ENCODE measurements around the gene PTPRS.

The PTPRS gene

DNA sequence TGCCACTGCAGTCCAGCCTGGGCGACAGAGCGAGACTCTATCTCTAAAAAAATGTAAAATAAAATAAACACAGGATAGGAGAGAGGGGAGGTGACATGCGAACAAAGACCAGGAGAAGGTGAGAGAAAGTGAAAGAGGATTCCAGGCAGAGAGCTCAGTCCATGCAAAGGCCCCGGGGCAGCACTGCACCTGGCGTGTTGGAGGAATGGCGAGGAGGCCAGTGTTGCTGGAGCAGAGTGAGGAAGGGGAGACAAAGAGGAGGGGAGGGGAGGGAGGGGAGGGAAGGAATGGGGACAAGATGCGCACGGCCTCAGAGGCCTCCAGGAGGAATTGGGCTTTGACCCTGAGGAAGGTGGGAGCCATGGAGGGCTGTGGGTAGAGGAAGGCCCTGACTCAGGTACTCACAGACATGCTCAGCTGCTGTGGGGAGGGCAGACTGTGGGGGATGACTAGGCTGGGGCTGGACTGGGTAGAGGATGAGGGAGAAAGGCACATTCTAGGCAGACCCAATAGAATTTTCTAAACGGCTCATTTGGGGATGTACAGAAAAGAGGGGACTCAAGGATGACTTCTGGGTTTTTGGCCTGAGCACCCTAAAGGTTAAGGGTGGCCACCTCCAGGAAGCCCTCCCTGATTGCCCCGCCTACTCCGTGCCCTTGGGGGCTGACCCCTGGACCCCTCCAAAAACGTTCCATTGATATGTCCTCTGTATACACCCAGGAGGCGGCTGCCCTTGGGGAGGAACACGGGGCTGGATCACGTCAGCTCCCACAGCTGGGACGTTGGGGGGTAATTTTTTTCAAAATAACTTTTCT is 43.9 kb downstream of the PTPRS start:
- Histone ChIP-seq H3K4me3 (replicated peaks; ENCODE audit: insufficient read depth, low read length) (no peak overlapping the region), H3K27ac (replicated peaks) (no peak overlapping the region), H3K27me3 (ENCODE audit: insufficient read depth, poor library complexity, severe bottlenecking) (peaks cover 24% of the 10 kb centered on the region)
- DNase-seq (ENCODE audit: low read depth in 1 of 2, low spot score in 1 of 2) = no peak
- TF ChIP-seq, protein P1, sequence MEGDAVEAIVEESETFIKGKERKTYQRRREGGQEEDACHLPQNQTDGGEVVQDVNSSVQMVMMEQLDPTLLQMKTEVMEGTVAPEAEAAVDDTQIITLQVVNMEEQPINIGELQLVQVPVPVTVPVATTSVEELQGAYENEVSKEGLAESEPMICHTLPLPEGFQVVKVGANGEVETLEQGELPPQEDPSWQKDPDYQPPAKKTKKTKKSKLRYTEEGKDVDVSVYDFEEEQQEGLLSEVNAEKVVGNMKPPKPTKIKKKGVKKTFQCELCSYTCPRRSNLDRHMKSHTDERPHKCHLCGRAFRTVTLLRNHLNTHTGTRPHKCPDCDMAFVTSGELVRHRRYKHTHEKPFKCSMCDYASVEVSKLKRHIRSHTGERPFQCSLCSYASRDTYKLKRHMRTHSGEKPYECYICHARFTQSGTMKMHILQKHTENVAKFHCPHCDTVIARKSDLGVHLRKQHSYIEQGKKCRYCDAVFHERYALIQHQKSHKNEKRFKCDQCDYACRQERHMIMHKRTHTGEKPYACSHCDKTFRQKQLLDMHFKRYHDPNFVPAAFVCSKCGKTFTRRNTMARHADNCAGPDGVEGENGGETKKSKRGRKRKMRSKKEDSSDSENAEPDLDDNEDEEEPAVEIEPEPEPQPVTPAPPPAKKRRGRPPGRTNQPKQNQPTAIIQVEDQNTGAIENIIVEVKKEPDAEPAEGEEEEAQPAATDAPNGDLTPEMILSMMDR (IDR thresholded peaks at IDR 0.05; ENCODE audit: insufficient read depth, low read length) = no peak
- no peak for TF ChIP-seq GABPA (IDR thresholded peaks at IDR 0.05; ENCODE audit: low read depth)
- no peak for TF ChIP-seq SPI1 (IDR thresholded peaks at IDR 0.05; ENCODE audit: borderline replicate concordance, low read depth)
- TF ChIP-seq POLR2AphosphoS5 (IDR thresholded peaks at IDR 0.05; ENCODE audit: low read depth) = no peak
- TF ChIP-seq, protein P2, sequence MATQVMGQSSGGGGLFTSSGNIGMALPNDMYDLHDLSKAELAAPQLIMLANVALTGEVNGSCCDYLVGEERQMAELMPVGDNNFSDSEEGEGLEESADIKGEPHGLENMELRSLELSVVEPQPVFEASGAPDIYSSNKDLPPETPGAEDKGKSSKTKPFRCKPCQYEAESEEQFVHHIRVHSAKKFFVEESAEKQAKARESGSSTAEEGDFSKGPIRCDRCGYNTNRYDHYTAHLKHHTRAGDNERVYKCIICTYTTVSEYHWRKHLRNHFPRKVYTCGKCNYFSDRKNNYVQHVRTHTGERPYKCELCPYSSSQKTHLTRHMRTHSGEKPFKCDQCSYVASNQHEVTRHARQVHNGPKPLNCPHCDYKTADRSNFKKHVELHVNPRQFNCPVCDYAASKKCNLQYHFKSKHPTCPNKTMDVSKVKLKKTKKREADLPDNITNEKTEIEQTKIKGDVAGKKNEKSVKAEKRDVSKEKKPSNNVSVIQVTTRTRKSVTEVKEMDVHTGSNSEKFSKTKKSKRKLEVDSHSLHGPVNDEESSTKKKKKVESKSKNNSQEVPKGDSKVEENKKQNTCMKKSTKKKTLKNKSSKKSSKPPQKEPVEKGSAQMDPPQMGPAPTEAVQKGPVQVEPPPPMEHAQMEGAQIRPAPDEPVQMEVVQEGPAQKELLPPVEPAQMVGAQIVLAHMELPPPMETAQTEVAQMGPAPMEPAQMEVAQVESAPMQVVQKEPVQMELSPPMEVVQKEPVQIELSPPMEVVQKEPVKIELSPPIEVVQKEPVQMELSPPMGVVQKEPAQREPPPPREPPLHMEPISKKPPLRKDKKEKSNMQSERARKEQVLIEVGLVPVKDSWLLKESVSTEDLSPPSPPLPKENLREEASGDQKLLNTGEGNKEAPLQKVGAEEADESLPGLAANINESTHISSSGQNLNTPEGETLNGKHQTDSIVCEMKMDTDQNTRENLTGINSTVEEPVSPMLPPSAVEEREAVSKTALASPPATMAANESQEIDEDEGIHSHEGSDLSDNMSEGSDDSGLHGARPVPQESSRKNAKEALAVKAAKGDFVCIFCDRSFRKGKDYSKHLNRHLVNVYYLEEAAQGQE (IDR thresholded peaks at IDR 0.05; ENCODE audit: insufficient replicate concordance, low read depth) = no peak

GRCh38 chr19:5296021-5296420 is 44.6 kb downstream of the PTPRS start:
- DNase-seq (ENCODE audit: low read depth in 1 of 2, low spot score in 1 of 2) = no peak
- Histone ChIP-seq H3K27me3 (ENCODE audit: insufficient read depth, poor library complexity, severe bottlenecking) (peaks cover 24% of the 10 kb centered on the region), H3K4me3 (replicated peaks; ENCODE audit: insufficient read depth, low read length) (no peak overlapping the region), H3K27ac (replicated peaks) (no peak overlapping the region)
- TF ChIP-seq SPI1 (IDR thresholded peaks at IDR 0.05; ENCODE audit: borderline replicate concordance, low read depth) = no peak
- TF ChIP-seq POLR2AphosphoS5 (IDR thresholded peaks at IDR 0.05; ENCODE audit: low read depth) = no peak
- TF ChIP-seq, protein P1 (IDR thresholded peaks at IDR 0.05; ENCODE audit: insufficient read depth, low read length) = no peak
- TF ChIP-seq GABPA (IDR thresholded peaks at IDR 0.05; ENCODE audit: low read depth) = no peak
- TF ChIP-seq, protein P2 (IDR thresholded peaks at IDR 0.05; ENCODE audit: insufficient replicate concordance, low read depth) = no peak

DNA sequence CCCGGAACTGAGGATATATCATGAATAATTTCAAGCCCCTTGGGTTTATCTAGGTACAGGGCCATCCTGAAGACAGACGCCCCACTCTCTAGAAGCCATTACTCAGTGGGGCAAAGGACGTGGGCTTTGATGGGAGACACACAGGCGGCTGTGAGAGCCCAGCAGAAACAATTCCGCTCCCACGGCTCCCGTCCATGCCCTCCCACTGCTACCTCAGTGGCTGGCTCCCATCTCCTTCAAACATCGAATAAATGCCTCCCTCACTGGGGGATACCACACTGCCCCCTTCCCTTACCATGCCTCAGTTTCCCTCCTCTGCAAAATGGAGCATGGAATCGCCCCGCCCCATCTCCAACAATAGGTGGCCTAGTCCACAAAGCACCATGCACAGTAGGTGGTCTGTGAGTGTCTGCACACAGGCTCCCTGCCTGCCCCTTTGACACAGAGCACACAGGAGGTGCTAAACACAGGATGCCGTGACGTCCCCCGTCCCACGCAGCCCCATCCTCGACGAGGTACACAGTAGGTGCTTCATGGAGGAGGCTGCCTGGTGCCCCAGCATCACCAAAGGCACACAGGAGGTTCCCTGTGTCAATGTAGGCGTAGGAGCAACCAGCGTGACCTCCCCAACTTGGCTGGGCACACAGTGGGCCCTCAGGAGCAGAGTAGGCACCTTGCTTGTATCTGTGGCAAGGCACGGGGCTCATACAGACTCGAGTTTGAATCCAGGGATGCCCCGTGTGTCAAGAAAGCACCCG is 46.0 kb downstream of the PTPRS start:
- H3K27me3 ChIP-seq (ENCODE audit: insufficient read depth, poor library complexity, severe bottlenecking) = peaks cover 24% of the 10 kb centered on the region
- H3K4me3 ChIP-seq (replicated peaks; ENCODE audit: insufficient read depth, low read length) = no peak overlapping the region
- no peak for DNase-seq (ENCODE audit: low read depth in 1 of 2, low spot score in 1 of 2)
- TF ChIP-seq GABPA (IDR thresholded peaks at IDR 0.05; ENCODE audit: low read depth) = no peak
- no peak for TF ChIP-seq POLR2AphosphoS5 (IDR thresholded peaks at IDR 0.05; ENCODE audit: low read depth)
- H3K27ac ChIP-seq (replicated peaks) = no peak overlapping the region

All from HL-60 (cell line).